ENCODE data around the gene CPLANE1. TPM values are rescaled to one million over a fixed set of nuclear protein-coding genes. Genes with fewer than 3 reads are reported as not detected.

Gene CPLANE1
- total RNA-seq, 4 donors from 2014 or later = 50.0 to 80.0 (median 61.1) TPM

DNA sequence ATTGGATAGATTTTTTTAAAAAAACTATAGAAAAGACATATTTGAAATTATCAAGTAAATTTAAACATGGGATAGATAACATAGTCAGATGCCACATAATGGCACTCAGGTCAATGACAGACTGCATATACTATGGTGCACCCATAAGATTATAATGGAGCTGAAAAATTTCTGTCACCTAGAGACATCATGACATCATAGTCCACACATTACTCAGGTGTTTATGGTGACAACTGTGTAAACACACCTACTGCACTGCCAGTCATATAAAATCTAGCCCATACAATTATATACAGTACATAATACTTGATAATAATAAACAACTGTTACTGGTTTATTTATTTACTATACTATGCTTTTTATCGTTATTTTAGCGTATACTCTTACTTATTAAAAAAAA, 58.6 kb downstream of the CPLANE1 start:
- 97 to 99% methylated on average over 2 of the region's 2 CpGs for WGBS, 2 donors
- no peak for TF ChIP-seq POLR2A (IDR thresholded peaks at IDR 0.05)
- TF ChIP-seq, protein P1, sequence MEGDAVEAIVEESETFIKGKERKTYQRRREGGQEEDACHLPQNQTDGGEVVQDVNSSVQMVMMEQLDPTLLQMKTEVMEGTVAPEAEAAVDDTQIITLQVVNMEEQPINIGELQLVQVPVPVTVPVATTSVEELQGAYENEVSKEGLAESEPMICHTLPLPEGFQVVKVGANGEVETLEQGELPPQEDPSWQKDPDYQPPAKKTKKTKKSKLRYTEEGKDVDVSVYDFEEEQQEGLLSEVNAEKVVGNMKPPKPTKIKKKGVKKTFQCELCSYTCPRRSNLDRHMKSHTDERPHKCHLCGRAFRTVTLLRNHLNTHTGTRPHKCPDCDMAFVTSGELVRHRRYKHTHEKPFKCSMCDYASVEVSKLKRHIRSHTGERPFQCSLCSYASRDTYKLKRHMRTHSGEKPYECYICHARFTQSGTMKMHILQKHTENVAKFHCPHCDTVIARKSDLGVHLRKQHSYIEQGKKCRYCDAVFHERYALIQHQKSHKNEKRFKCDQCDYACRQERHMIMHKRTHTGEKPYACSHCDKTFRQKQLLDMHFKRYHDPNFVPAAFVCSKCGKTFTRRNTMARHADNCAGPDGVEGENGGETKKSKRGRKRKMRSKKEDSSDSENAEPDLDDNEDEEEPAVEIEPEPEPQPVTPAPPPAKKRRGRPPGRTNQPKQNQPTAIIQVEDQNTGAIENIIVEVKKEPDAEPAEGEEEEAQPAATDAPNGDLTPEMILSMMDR (IDR thresholded peaks at IDR 0.05) = no peak
- no peak for TF ChIP-seq EP300 (IDR thresholded peaks at IDR 0.05)
- DNase-seq (ENCODE audit: low spot score in 2 of 2) = no peak
- Histone ChIP-seq H3K4me1 (no peaks in the 10 kb centered on the region), H3K27ac (no peak overlapping the region), H3K4me3 (no peak overlapping the region), H3K9me3 (no peaks in the 10 kb centered on the region), H3K36me3 (peaks cover 0 to 96% (median 0%) of the 10 kb centered on the region in 3 donors), H3K27me3 (no peaks in the 10 kb centered on the region)

DNA sequence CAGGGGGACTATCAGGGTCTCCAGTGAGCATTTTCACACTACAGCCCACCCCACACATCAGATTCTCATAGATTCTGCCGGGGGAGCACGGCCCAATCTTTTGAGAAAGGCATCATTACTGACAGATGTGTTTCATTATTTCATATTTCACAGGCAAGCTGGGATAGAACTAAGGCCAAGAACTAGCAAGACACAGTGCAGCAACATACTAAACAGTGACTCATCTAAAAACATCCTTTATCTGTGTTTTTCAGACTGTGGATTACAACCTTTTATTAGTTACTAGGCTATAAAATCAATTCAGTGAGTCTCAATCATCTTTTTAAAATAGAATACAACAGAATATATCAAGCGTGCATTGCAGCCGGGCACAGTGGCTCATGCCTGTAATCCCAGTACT, 59.8 kb downstream of the CPLANE1 start:
- Histone ChIP-seq H3K9me3 (no peaks in the 10 kb centered on the region), H3K4me1 (no peaks in the 10 kb centered on the region), H3K4me3 (no peak overlapping the region), H3K36me3 (peaks cover 0 to 97% (median 0%) of the 10 kb centered on the region in 3 donors), H3K27me3 (no peaks in the 10 kb centered on the region), H3K27ac (no peak overlapping the region)
- TF ChIP-seq POLR2A (IDR thresholded peaks at IDR 0.05) (no peak), EP300 (IDR thresholded peaks at IDR 0.05) (no peak)
- TF ChIP-seq, protein P1 (IDR thresholded peaks at IDR 0.05) = no peak
- no peak for DNase-seq (ENCODE audit: low spot score in 2 of 2)
- 94 to 95% methylated on average over 4 of the region's 4 CpGs for WGBS, 2 donors

DNA sequence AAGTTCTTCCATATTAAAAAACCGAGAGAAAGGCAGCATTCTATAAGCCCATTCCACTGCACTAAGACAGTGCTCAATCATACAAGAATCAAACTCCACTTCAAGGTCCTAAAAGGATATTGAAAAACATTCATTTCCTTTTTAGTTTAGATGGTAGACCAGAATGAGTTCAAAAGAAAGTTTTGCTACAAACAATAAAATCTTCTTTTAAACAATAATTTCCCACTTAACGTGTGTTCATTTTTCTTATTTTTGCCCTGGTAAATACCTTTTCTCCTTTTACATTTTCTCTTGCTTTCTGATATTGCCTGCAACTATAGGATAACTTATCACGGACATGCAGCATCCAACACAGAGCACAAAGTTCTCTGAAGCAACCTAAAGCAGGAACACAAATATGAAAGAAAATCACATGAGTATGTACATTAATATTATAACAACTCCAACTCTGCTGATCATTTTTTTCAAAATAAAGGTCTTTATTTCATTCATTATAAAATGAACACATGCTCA, 61.7 kb downstream of the CPLANE1 start:
- Histone ChIP-seq H3K9me3 (no peaks in the 10 kb centered on the region), H3K36me3 (peaks cover 0 to 97% (median 0%) of the 10 kb centered on the region in 3 donors), H3K4me3 (no peak overlapping the region), H3K4me1 (no peaks in the 10 kb centered on the region), H3K27me3 (no peaks in the 10 kb centered on the region), H3K27ac (no peak overlapping the region)
- TF ChIP-seq POLR2A (IDR thresholded peaks at IDR 0.05) (no peak), EP300 (IDR thresholded peaks at IDR 0.05) (no peak)
- TF ChIP-seq, protein P1 (IDR thresholded peaks at IDR 0.05) = no peak
- WGBS, 2 donors = 93 to 95% methylated on average over 3 of the region's 3 CpGs
- no peak for DNase-seq (ENCODE audit: low spot score in 2 of 2)

DNA sequence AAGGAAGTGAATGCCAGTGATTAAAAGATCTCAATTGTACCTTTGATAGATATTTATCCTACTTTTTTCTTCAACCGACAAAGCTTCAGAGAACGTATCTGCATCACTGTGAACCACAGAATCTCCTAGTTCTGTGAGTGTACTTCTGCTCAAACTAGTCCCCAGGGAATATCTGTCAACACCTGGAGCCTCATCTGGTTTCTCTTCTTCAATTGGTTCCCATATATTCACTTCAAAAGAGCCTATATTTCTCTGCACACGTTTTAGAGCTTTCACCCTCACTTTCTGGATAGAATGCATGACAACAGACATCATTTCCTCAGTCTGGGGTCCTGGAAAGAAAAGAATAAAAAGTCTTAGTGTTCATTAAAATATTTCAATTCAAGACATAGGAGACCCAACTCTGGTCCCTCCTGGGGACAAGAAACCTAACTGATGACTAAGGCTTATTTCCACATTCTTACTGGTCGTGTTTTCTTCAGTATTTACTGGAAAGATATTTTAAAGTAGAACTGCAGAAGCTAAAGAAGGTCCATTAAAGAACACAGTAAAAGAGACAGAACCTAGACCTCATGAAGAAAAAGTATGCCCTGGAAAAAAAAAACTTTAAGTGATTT, 64.3 kb downstream of the CPLANE1 start:
- TF ChIP-seq EP300 (IDR thresholded peaks at IDR 0.05) (no peak), POLR2A (IDR thresholded peaks at IDR 0.05) (no peak)
- TF ChIP-seq, protein P1 (IDR thresholded peaks at IDR 0.05) = no peak
- Histone ChIP-seq H3K9me3 (no peaks in the 10 kb centered on the region), H3K36me3 (peaks cover 0 to 93% (median 0%) of the 10 kb centered on the region in 3 donors), H3K4me3 (no peak overlapping the region), H3K27ac (no peak overlapping the region), H3K27me3 (no peaks in the 10 kb centered on the region), H3K4me1 (no peaks in the 10 kb centered on the region)
- 71 to 80% methylated on average over 4 of the region's 4 CpGs for WGBS, 2 donors
- DNase-seq (ENCODE audit: low spot score in 2 of 2) = no peak

DNA sequence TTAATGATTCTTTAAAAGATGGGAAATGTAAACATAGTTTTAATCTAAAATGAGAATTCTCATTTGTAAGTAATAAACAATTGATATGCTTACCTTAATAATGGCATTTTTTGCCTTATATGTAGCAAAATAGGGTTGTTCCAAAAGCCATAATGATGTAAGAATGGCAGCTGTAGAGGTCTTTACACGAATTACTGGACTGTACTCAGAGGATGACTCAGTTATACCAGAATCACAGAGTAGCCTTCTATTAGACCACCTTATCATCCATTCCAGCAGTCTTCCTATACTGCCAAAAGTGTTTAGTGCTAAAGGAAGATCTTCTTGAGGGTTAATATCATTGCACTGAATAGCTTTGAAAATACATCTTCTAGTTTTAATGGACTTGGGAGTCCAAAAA, 66.5 kb downstream of the CPLANE1 start:
- H3K27me3 ChIP-seq = no peaks in the 10 kb centered on the region
- H3K4me1 ChIP-seq = no peaks in the 10 kb centered on the region
- no peak for DNase-seq (ENCODE audit: low spot score in 2 of 2)
- 86 to 88% methylated on average over 1 of the region's 1 CpG for WGBS, 2 donors
- H3K27ac ChIP-seq = no peak overlapping the region
- peaks cover 0 to 95% (median 0%) of the 10 kb centered on the region in 3 donors for H3K36me3 ChIP-seq
- TF ChIP-seq EP300 (IDR thresholded peaks at IDR 0.05) (no peak), POLR2A (IDR thresholded peaks at IDR 0.05) (no peak)
- TF ChIP-seq, protein P1 (IDR thresholded peaks at IDR 0.05) = no peak
- no peaks in the 10 kb centered on the region for H3K9me3 ChIP-seq
- H3K4me3 ChIP-seq = no peak overlapping the region

Data from tibial nerve (tissue), 4 donors.